Stimulated activated CD8-positive, alpha-beta memory T cell treated with anti-CD3 and anti-CD28 coated beads, Interleukin-2, amount 100 ng/mL, for 48 hours (primary cell): ENCODE results near the gene LYL1.

Experiments
- DNase-seq, 2 donors: peaks; one replicate each; pipeline ENCODE4 v3.0.0-alpha.2; 2020; ENCODE audit warnings: low read depth in 2 of 2

The LYL1 gene

DNA sequence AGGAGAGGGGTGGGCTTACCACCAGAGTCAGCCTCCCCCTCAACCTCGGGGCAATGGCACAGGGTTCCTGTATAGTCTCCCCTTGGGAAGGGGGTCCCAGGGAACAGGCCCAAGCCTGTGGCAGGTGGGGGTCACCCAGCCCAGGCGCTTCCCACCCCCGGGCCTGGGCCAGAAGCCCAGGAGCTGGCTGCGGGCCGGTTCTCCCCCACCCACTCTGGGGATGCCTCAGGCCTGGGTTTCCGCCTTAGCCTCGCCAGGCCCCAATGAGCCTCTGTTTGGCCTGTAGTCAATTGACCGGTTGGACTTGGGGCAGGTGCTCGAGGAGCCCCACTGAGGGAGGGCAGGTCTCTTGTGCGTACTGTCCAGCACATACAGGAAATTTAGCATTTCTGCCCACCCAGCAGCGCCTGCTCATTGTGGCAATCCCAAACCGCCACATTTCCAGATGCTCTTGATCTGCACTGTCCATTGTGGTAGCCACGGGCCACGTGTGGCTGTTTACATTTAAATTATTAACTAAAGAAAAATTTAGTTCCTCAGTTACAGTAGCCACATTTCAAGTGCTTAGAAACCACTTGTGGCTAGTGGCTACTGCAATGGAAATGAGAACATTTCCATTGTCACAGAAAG is 9.9 kb downstream of the LYL1 start:
- DNase-seq, result no peak

DNA sequence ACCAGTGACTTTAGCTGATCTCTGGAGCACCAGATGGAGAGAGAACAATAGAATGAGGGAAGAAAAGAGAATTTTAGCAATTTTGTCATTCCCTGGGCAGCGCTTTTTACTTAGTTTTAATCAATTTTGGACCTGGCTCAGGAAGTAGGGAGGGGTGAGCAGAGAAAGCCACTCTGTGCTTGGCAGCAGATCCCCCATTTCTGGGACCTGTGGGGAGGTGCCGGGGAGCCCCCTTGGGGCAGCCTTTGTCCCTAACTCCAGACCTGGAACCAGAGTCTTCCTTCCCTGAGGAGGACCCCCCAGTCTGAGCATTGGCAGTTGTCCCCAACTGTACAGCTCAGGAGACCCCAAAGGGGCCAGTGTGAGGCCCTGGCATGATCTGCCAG is 10.5 kb downstream of the LYL1 start:
- no peak for DNase-seq

GRCh38 chr19:13091400-13092157 is 11.1 kb downstream of the LYL1 start:
- no peak for DNase-seq

- no peak for DNase-seq
Measured at GRCh38 chr19:13090511-13091231, 12.0 kb downstream of the LYL1 start.

GRCh38 chr19:13089857-13090507 is 12.7 kb downstream of the LYL1 start:
- no peak for DNase-seq

GRCh38 chr19:13089139-13089856 is 13.4 kb downstream of the LYL1 start:
- no peak for DNase-seq

- no peak for DNase-seq
Measured at GRCh38 chr19:13087795-13088537, 14.7 kb downstream of the LYL1 start.

- DNase-seq, result no peak
Measured at GRCh38 chr19:13087295-13087694, 15.4 kb downstream of the LYL1 start.

DNA sequence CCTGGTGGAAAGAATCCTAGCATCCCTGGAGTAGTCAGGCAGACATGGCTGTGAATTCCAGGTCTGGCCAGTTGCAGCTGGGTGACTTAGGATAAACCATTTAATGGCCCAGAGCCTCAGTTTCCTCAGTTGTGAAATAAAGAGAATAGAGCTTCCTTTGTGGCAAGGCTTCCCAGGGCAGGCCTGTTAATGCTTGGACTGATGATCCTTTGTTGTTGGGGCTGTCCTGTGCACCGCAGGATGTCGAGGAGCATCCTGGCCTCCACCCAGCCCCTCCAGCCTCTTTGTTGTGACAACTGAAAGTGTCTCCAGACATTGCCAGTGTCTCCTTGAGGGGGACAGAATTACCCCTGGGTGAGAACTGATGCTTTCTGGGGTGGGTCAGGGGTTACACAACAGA is 16.3 kb downstream of the LYL1 start:
- no peak for DNase-seq

DNA sequence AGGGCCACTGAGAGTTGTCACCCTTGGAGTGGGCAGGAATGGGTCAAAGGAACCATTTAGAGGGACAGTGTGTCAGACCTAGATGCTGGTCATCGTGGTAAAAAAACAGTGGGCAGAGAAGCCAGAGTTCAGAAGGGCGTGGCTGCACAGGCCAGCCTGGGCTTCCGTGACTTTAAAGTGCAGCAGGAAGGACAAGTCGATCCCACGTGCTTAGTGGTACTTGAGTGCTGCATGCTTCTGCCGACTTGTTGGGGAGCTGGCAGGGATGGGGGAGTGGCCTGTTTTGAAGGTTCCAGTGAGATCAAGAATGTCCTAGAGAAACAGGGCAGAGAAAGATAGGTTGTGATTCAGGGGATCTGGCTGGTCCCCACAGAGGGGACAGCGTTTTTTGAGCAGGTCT is 17.0 kb downstream of the LYL1 start:
- DNase-seq, result no peak

DNA sequence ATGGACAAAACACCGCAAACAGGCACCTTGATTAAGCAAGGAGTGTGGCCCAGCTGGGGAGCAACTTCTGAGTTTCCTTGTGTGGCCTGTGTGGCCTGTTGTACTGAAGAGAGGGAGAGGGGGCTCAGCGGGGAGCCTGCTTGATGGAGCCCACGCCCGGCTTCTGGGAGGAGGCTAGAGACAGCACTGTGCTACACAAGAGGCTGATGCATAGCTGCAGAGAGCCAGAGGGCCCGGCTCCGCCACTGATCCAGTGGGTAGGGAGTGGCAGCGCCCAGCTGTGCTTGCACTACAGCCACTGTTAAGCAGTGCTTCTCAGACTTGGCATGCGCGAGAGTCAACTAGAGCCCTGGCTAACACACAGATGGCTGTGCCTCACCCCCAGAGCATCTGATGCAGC is 19.0 kb downstream of the LYL1 start:
- no peak for DNase-seq

GRCh38 chr19:13083008-13083404 is 19.7 kb downstream of the LYL1 start:
- DNase-seq, result no peak

GRCh38 chr19:13082192-13083007 is 20.3 kb downstream of the LYL1 start:
- DNase-seq, result no peak

GRCh38 chr19:13079542-13079986 is 23.1 kb downstream of the LYL1 start:
- DNase-seq, result no peak

DNA sequence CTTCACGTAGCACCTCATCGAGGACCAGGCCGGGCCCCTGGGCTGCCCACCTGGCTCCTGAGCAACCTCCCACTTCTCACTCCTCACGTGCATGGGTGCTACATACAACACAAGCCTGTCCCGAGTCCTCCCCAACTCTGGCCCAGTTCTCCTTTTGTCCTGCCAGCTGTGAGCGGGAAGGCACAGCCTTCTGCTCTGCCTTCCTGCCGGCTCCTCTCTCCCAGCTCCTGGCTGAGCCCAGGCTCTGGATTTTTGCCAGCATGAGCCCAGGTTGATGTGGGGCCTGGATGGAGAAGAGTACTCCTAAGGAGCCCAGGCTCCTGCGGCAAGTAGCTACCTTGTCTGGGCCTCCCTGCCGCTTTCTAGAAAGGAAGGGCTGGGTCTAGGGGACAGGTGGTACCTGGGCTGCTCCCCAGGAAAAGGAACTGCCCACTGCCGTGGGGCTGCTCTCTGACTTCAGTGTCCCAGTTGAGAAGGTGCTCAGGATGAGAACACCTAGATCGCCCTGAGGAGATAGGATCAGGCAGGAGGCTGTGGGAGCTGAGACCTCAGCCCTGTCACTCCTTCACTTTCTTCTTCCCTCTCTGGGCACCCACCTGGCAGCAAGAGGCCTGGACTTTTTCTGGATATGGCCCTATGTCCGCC is 23.6 kb downstream of the LYL1 start:
- DNase-seq, result no peak

DNA sequence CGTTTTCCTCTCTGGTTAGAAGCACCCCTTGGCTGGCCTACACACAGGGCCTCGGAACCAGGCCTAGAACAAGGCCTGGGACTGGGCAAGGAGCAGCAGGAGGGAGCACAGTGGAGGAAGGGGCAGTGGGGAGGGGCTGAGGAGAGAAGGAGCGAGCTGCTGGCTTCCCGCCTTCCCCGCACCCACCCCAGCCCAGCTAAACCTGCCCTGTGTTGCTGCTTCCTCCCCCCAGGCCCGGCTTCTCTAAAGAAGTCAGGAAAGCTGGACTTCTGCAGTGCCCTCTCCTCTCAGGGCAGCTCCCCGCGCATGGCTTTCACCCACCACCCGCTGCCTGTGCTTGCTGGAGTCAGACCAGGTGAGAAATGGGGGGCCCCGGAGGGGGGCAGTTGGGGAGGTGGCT is 24.3 kb downstream of the LYL1 start:
- no peak for DNase-seq

- DNase-seq, result no peak
Measured at GRCh38 chr19:13077240-13077639, 25.4 kb downstream of the LYL1 start.

GRCh38 chr19:13076787-13077186 is 25.9 kb downstream of the LYL1 start:
- DNase-seq, result no peak

DNA sequence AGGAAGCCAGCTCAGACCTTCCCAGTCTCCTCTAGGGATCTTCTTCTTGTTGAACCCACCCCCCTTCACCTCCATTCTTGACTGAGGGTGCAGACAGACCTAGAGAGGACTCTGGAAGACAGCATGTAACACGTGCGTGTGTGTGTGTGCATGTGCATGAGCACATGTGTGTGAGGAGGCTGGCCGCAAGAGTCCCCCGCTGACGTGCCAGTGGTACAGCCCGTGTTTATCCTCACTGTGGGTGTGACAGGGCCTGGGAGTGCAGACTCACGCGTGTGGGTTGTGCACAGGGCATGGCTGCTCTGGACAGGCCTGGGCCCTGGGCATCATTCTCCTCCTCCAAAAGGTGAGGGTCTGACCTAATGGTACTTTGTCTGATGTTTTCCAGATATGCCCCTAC is 26.3 kb downstream of the LYL1 start:
- no peak for DNase-seq

- no peak for DNase-seq
Measured at GRCh38 chr19:13074378-13074777, 28.3 kb downstream of the LYL1 start.
